Stimulated activated naive CD8-positive, alpha-beta T cell treated with anti-CD3 and anti-CD28 coated beads, Interleukin-15, Interleukin-2, amounts not matched to agents 100 ng/mL and 50 ng/mL, for 24 hours (primary cell): ENCODE measurements around the gene TANC2.
"Not testable (repeated sequence)": the region's sequence is repeated elsewhere in the genome, so short reads cannot be mapped to it uniquely, and the experiment has no call there.

Source experiments
- H3K27ac Mint-ChIP-seq: one replicate; pipeline ENCODE4 v1.8.0; 2021; ENCODE audit warnings: mild to moderate bottlenecking, mixed read lengths
- H3K27me3 Mint-ChIP-seq: one replicate; pipeline ENCODE4 v1.8.0; 2021; ENCODE audit warnings: mixed read lengths
- H3K36me3 Mint-ChIP-seq: one replicate; pipeline ENCODE4 v1.8.0; 2021; ENCODE audit warnings: low read depth, mixed read lengths
- H3K4me1 Mint-ChIP-seq: one replicate; pipeline ENCODE4 v1.8.0; 2021; ENCODE audit warnings: low read depth, mixed read lengths
- H3K4me3 Mint-ChIP-seq: one replicate; pipeline ENCODE4 v1.8.0; 2021; ENCODE audit warnings: mild to moderate bottlenecking, mixed read lengths
- H3K9me3 Mint-ChIP-seq: one replicate; pipeline ENCODE4 v1.8.0; 2021; ENCODE audit warnings: mixed read lengths

The TANC2 gene

GRCh38 chr17:62976643-62977231 lies 10.7 kb downstream of the TANC2 start:
- not testable (repeated sequence) for H3K9me3 Mint-ChIP-seq, H3K4me3 Mint-ChIP-seq, H3K4me1 Mint-ChIP-seq, H3K27me3 Mint-ChIP-seq, H3K27ac Mint-ChIP-seq, H3K36me3 Mint-ChIP-seq

GRCh38 chr17:62980842-62981241 lies 14.8 kb downstream of the TANC2 start:
- H3K36me3 Mint-ChIP-seq = peaks cover 18% of the 10 kb centered on the region
- H3K9me3 Mint-ChIP-seq = peaks cover 26% of the 10 kb centered on the region
- H3K4me1 Mint-ChIP-seq = no peaks in the 10 kb centered on the region
- H3K27ac Mint-ChIP-seq = no peak overlapping the region
- H3K27me3 Mint-ChIP-seq = no peaks in the 10 kb centered on the region
- no peak overlapping the region for H3K4me3 Mint-ChIP-seq

DNA sequence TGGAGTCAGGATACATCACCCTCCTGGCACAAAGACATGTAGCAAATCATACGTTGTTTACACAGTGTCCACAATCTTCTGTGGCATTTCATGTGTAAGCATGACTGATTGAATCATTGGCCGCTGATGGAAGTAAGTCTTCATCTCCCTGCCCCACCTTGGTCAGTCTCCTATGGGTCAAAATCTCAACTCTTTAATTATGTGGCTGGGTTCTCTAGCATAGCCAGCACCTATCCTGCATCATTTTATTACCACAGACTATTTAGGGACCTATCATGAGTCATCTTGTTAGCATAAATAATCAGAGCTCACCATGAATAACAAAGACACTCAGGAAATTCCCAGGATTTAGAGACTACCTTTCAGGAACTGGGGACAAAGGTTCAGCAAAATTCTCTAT lies 15.9 kb downstream of the TANC2 start:
- Mint-ChIP-seq H3K27ac (no peak overlapping the region), H3K9me3 (peaks cover 28% of the 10 kb centered on the region), H3K36me3 (peaks cover 20% of the 10 kb centered on the region), H3K4me3 (no peak overlapping the region), H3K27me3 (no peaks in the 10 kb centered on the region), H3K4me1 (no peaks in the 10 kb centered on the region)

DNA sequence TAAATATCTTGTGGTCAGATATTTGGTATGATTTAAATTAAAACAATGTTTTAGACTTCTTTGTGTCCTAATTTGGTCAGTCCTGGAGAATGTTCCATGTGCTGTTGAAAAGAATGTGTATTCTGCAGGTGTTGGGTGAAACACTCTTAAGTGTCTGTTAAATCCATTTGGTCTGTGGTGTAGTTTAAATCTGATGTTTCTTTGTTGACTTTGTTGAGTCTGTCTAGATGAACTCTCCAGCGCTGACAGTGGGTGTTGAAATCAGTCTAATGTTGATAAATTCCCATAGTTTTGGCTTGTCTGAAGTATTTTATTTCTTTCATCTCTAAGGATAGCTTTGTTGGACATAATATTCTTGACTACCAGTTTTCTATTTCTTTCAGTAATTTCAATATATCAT lies 18.8 kb downstream of the TANC2 start:
- peaks cover 22% of the 10 kb centered on the region for H3K9me3 Mint-ChIP-seq
- H3K36me3 Mint-ChIP-seq = peaks cover 20% of the 10 kb centered on the region
- H3K4me1 Mint-ChIP-seq = no peaks in the 10 kb centered on the region
- H3K4me3 Mint-ChIP-seq = no peak overlapping the region
- H3K27ac Mint-ChIP-seq = no peak overlapping the region
- H3K27me3 Mint-ChIP-seq = no peaks in the 10 kb centered on the region

DNA sequence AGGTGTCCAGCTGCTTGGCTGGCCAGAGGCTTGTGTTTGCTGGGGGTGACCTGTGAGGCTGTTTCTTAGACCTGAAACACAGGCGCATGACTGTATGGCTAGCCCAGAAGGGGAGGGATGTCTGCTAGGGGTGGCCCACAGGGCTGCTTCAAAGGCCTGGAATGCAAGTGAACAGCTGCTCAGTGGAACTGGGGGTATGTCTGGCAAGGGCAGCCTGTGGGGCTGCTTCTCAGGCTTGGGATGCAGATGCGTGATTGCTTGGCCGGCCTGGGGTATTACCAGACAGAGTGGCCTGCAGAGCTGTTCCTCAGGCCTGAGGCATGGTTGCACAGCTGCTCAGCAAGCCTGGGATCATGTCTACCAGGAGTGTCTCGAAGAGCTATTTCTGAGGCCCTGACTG lies 20.5 kb downstream of the TANC2 start:
- H3K4me3 Mint-ChIP-seq = no peak overlapping the region
- H3K27ac Mint-ChIP-seq = no peak overlapping the region
- peaks cover 20% of the 10 kb centered on the region for H3K36me3 Mint-ChIP-seq
- H3K27me3 Mint-ChIP-seq = no peaks in the 10 kb centered on the region
- H3K4me1 Mint-ChIP-seq = no peaks in the 10 kb centered on the region
- H3K9me3 Mint-ChIP-seq = peaks cover 22% of the 10 kb centered on the region

DNA sequence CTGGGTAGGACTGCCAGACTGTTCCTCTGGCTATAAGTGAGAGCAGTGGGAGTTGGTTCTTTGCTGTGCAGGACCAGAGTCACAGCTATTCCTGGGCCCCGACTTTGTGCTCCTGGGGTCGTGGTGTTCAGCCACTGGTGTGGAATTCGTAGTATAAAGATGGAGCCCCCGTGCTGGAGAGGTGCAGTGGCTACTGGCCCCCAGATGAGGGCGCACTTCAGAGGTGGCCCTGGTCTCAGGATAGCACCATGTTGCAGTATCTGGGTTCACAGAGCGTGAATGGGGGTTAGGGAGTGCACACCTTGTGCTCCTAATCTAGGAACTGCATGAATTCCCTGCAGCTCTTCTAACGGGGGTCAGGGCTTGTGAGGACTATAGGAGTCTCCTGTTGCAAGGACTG lies 21.1 kb downstream of the TANC2 start:
- no peak overlapping the region for H3K4me3 Mint-ChIP-seq
- H3K27ac Mint-ChIP-seq = no peak overlapping the region
- no peaks in the 10 kb centered on the region for H3K4me1 Mint-ChIP-seq
- H3K36me3 Mint-ChIP-seq = peaks cover 20% of the 10 kb centered on the region
- H3K27me3 Mint-ChIP-seq = no peaks in the 10 kb centered on the region
- peaks cover 22% of the 10 kb centered on the region for H3K9me3 Mint-ChIP-seq

DNA sequence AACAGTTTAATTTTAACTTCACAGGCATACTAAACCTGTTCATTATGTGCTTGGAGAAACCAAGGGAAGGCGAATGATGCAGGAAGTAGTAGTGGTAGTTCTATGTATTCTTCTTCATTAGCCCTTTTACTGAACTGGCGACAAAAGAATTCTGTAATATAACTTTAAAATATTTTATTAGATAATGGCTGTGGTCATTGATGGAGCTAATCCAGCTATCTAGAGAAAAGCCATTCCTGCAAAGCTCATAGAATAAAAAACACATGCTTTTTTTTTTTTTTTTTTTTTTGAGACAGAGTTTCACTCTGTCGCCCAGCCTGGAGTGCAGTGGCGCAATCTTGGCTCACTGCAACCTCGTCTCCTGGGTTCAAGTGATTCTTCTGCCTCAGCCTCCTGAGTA lies 23.5 kb downstream of the TANC2 start:
- no peaks in the 10 kb centered on the region for H3K27me3 Mint-ChIP-seq
- no peak overlapping the region for H3K27ac Mint-ChIP-seq

DNA sequence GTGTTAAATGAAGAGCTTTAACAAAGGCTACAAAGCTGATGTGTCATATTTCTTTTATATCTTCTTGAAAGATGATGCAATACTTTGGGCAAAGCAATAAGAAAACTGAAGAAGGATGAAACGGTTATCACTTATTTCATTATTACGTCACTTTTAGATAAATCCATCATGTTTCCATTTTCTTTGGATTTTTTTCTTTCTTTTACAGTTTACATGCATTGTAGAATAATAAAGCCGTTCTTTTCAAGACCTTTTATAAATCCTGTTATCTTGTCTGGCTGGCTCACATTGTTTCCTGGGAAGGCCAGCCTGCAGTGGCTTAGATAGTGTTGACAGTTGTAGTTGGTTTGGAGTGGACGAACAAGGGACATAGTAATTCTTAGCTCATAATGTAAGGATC lies 28.9 kb downstream of the TANC2 start:
- no peaks in the 10 kb centered on the region for H3K36me3 Mint-ChIP-seq
- H3K27ac Mint-ChIP-seq = no peak overlapping the region

More for the DNA sequence above, 23.5 kb downstream of the TANC2 start:
- H3K36me3 Mint-ChIP-seq = peaks cover 12% of the 10 kb centered on the region
- H3K4me3 Mint-ChIP-seq = no peak overlapping the region
- H3K9me3 Mint-ChIP-seq = peaks cover 12% of the 10 kb centered on the region
- no peaks in the 10 kb centered on the region for H3K4me1 Mint-ChIP-seq

GRCh38 chr17:62995377-62995885 lies 29.4 kb downstream of the TANC2 start:
- no peaks in the 10 kb centered on the region for H3K9me3 Mint-ChIP-seq
- no peaks in the 10 kb centered on the region for H3K27me3 Mint-ChIP-seq
- H3K4me3 Mint-ChIP-seq = no peak overlapping the region
- no peak overlapping the region for H3K27ac Mint-ChIP-seq
- H3K4me1 Mint-ChIP-seq = peaks cover 9% of the 10 kb centered on the region
- H3K36me3 Mint-ChIP-seq = no peaks in the 10 kb centered on the region

More for the DNA sequence above, 28.9 kb downstream of the TANC2 start:
- Mint-ChIP-seq H3K27me3 (no peaks in the 10 kb centered on the region), H3K9me3 (no peaks in the 10 kb centered on the region), H3K4me1 (peaks cover 9% of the 10 kb centered on the region), H3K4me3 (no peak overlapping the region)

GRCh38 chr17:62996221-62996620 lies 30.2 kb downstream of the TANC2 start:
- H3K4me3 Mint-ChIP-seq = no peak overlapping the region
- H3K27ac Mint-ChIP-seq = no peak overlapping the region
- H3K9me3 Mint-ChIP-seq = no peaks in the 10 kb centered on the region
- H3K27me3 Mint-ChIP-seq = no peaks in the 10 kb centered on the region
- H3K36me3 Mint-ChIP-seq = no peaks in the 10 kb centered on the region
- peaks cover 9% of the 10 kb centered on the region for H3K4me1 Mint-ChIP-seq

DNA sequence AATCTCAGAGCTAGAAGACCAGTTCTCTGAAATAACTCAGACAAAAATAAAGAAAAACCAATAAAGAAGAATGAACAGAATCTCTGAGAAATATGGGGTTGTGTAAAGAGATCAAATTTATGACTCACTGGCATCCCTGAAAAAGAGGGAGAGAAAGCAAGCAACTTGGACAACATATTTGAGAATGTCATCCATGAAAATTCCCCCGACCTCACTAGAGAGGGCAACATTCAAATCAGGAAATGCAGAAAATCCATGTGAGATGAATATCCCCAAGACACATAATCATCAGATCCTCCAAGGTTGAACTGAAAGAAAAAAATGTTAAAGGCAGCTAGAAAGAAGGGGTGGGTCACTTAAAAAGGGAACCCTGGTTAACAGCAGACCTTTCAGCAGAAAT lies 32.1 kb downstream of the TANC2 start:
- H3K4me1 Mint-ChIP-seq = peaks cover 12% of the 10 kb centered on the region
- H3K4me3 Mint-ChIP-seq = no peak overlapping the region
- H3K9me3 Mint-ChIP-seq = peaks cover 7% of the 10 kb centered on the region
- no peak overlapping the region for H3K27ac Mint-ChIP-seq
- H3K36me3 Mint-ChIP-seq = no peaks in the 10 kb centered on the region
- H3K27me3 Mint-ChIP-seq = no peaks in the 10 kb centered on the region

DNA sequence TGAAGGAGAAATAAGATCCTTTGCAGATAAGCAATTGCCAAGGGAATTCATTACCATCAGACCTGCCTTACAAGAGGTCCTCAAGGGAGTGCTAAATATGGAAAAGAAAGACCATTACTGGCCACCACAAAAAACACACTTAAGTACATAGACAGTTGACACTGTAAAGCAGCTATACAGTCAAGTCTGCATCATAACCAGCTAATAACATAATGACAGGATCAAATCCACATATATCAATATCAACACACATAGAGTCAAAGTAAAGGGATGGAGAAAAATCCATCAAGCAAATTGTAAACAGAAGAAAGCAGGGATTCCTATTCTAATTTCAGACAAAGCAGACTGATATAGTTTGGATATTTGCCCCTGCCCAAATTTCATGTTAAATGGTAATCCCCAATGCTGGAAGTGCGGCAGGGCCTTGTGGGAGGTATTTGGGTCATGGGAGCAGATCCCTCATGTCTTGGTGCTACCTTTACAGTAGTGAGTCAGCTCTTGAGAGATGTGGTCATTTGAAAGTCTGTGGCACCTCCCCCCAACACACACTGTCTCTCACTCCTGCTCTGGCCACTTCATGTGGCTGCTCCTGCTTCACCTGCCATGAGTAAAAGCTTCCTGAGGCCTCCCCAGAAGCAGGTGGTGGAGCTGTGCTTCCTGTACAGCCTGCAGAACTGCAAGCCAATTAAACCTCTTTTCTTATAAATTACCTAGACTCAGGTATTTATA lies 32.8 kb downstream of the TANC2 start:
- Mint-ChIP-seq H3K36me3 (no peaks in the 10 kb centered on the region), H3K27ac (no peak overlapping the region), H3K27me3 (no peaks in the 10 kb centered on the region), H3K9me3 (peaks cover 7% of the 10 kb centered on the region), H3K4me1 (peaks cover 13% of the 10 kb centered on the region), H3K4me3 (no peak overlapping the region)

DNA sequence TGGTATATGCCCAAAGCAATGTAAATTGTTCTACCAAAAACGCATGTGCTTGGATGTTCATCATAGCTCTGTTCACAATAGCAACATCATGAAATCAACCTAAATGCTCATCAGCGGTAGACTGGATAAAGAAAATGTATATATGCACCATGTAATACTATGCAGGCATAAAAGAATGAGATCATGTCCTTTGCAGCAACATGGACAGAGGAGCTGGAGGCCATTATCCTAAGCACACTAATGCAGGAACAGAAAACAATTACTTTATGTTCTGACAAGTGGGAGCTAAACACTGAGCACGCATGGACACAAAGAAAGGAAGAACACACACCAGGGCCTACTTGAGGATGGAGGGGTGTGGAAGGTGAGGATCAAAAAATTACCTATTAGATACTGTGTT lies 33.7 kb downstream of the TANC2 start:
- peaks cover 7% of the 10 kb centered on the region for H3K9me3 Mint-ChIP-seq
- no peak overlapping the region for H3K4me3 Mint-ChIP-seq
- H3K27me3 Mint-ChIP-seq = no peaks in the 10 kb centered on the region
- H3K27ac Mint-ChIP-seq = no peak overlapping the region
- H3K36me3 Mint-ChIP-seq = no peaks in the 10 kb centered on the region
- peaks cover 18% of the 10 kb centered on the region for H3K4me1 Mint-ChIP-seq

GRCh38 chr17:63001689-63002394 lies 35.8 kb downstream of the TANC2 start:
- Mint-ChIP-seq H3K27me3 (no peaks in the 10 kb centered on the region), H3K36me3 (no peaks in the 10 kb centered on the region), H3K9me3 (peaks cover 7% of the 10 kb centered on the region), H3K4me3 (no peak overlapping the region), H3K4me1 (peaks cover 9% of the 10 kb centered on the region), H3K27ac (no peak overlapping the region)

GRCh38 chr17:63002625-63003024 lies 36.6 kb downstream of the TANC2 start:
- Mint-ChIP-seq H3K36me3 (no peaks in the 10 kb centered on the region), H3K4me1 (peaks cover 9% of the 10 kb centered on the region), H3K27ac (no peak overlapping the region), H3K4me3 (no peak overlapping the region), H3K27me3 (no peaks in the 10 kb centered on the region), H3K9me3 (peaks cover 7% of the 10 kb centered on the region)
